Adrenal gland (tissue), 5 donors: ENCODE results near the gene PRKCE.

Experiments used
- CTCF ChIP-seq, 6 experiments: fragments of 450-650 bp in 4 of 6; fragments of 200-600 bp in 2 of 6; sonication (generic) in 1 of 6; IDR thresholded peaks; 1 replicate in 5 of 6; 2 replicates in 1 of 6; pipeline versions ENCODE4 v1.5.1 to v1.8.0; 2016 to 2021; ENCODE audit warnings: antibody characterized with exemption in 6 of 6, mild to moderate bottlenecking in 2 of 6, moderate library complexity in 1 of 6
- POLR2A ChIP-seq, 2 donors: fragments of 450-650 bp; IDR thresholded peaks; one replicate each; pipeline ENCODE4 v1.6.1; 2017; ENCODE audit warnings: antibody characterized with exemption in 2 of 2, mild to moderate bottlenecking in 2 of 2, moderate library complexity in 1 of 2
- donor health status: DM: no; HTN: no; CAD: no.

- TF ChIP-seq CTCF (IDR thresholded peaks at IDR 0.05) (no peak), POLR2A (IDR thresholded peaks at IDR 0.05) (no peak)
These were observed 330.6 kb downstream of the PRKCE start for GRCh38 chr2:45982096-45982495.
